SK-N-SH (cell line): Measurements from ENCODE around the gene PPP2R5B. TPM values are rescaled to one million over a fixed set of nuclear protein-coding genes. Genes with fewer than 3 reads are reported as not detected.

Experiments
- CTCF ChIA-PET: fragments of 300-600, 350-600 bp; formaldehyde crosslinking; extraction: SDS; loops from one replicate; lab custom pipeline; 2021; lab: Yijun Ruan, JAX
- POLR2A ChIA-PET: fragments of 350-600 bp; sonication (Branson Sonifier 250); formaldehyde crosslinking; extraction: SDS; loops from one replicate; lab custom pipeline; 2020; ENCODE audit warnings: antibody characterized with exemption, inconsistent platforms; lab: Yijun Ruan, JAX
- DNase-seq: peaks from one replicate; pipeline ENCODE4 v3.0.0; 2012
- H2AFZ ChIP-seq: fragments of 200-600 bp; sonication (generic); 2 replicates; pipeline ENCODE4 v1.8.1; 2016; ENCODE audit warnings: antibody characterized with exemption, mild to moderate bottlenecking, low read depth
- H3F3A ChIP-seq: fragments of 200-600 bp; sonication (generic); replicated peaks from 2 replicates; pipeline ENCODE3; 2016; ENCODE audit warnings: antibody characterized with exemption, mild to moderate bottlenecking; ENCODE audit not compliant: insufficient read depth
- H3K27ac ChIP-seq, 2 experiments: fragments of 200-500 bp in 1 of 2; fragments of 200-600 bp in 1 of 2; sonication (Bioruptor generic) in 1 of 2; sonication (generic), shearing (Covaris generic) in 1 of 2; 2 replicates each; pipeline versions ENCODE4 v1.5.1 to v1.6.1; 2014 to 2016; ENCODE audit warnings: low read depth in 2 of 2, inconsistent platforms in 1 of 2, low read length in 1 of 2, mild to moderate bottlenecking in 1 of 2, mixed read lengths in 1 of 2
- H3K27me3 ChIP-seq: fragments of 200-600 bp; sonication (generic), shearing (Covaris generic); 2 replicates; pipeline ENCODE4 v1.6.1; 2016; ENCODE audit warnings: mixed run types; ENCODE audit not compliant: insufficient read depth
- H3K36me3 ChIP-seq, 2 experiments: fragments of 200-500 bp in 1 of 2; fragments of 200-600 bp in 1 of 2; sonication (Bioruptor generic) in 1 of 2; sonication (generic) in 1 of 2; replicated peaks in 1 of 2; 2 replicates each; pipeline versions ENCODE3 to v1.5.1; 2014 to 2016; ENCODE audit warnings: low read length in 1 of 2, mild to moderate bottlenecking in 1 of 2; ENCODE audit not compliant: insufficient read depth in 2 of 2, control insufficient read depth in 1 of 2
- H3K4me1 ChIP-seq, 2 experiments: fragments of 200-500 bp in 1 of 2; fragments of 200-600 bp in 1 of 2; sonication (Bioruptor generic) in 1 of 2; sonication (generic), shearing (Covaris generic) in 1 of 2; 2 replicates each; pipeline versions ENCODE4 v1.5.1 to v1.6.1; 2014 to 2016; ENCODE audit warnings: low read depth in 1 of 2, low read length in 1 of 2, mixed run types in 1 of 2; ENCODE audit not compliant: insufficient read depth in 2 of 2, control insufficient read depth in 1 of 2
- H3K4me2 ChIP-seq: fragments of 200-600 bp; sonication (generic), shearing (Covaris generic); 2 replicates; pipeline ENCODE4 v1.6.1; 2017; ENCODE audit warnings: mixed run types
- H3K4me3 ChIP-seq, 2 experiments: fragments of 200-500 bp in 1 of 2; fragments of 200-600 bp in 1 of 2; sonication (Bioruptor generic) in 1 of 2; sonication (generic), shearing (Covaris generic) in 1 of 2; 2 replicates each; pipeline versions ENCODE4 v1.5.1 to v1.8.1; 2014 to 2016; ENCODE audit warnings: low read depth in 2 of 2, inconsistent platforms in 1 of 2, low read length in 1 of 2, mild to moderate bottlenecking in 1 of 2, mixed read lengths in 1 of 2, moderate library complexity in 1 of 2
- H3K79me2 ChIP-seq: fragments of 200-600 bp; sonication (generic); 2 replicates; pipeline ENCODE4 v1.8.1; 2017; ENCODE audit warnings: mild to moderate bottlenecking; ENCODE audit not compliant: insufficient read depth
- H3K9ac ChIP-seq: fragments of 200-600 bp; sonication (generic); 2 replicates; pipeline ENCODE4 v1.6.1; 2017; ENCODE audit warnings: mixed run types
- H3K9me2 ChIP-seq: fragments of 200-600 bp; sonication (generic); 2 replicates; pipeline ENCODE4 v1.6.1; 2017; ENCODE audit warnings: mixed run types
- H3K9me3 ChIP-seq: fragments of 200-600 bp; sonication (generic); 2 replicates; pipeline ENCODE4 v1.6.1; 2017; ENCODE audit warnings: mixed run types, mild to moderate bottlenecking, moderate library complexity
- H4K20me1 ChIP-seq: fragments of 200-600 bp; sonication (generic); 2 replicates; pipeline ENCODE4 v1.6.1; 2017; ENCODE audit warnings: mild to moderate bottlenecking, mixed run types; ENCODE audit not compliant: insufficient read depth
- CHD2 ChIP-seq: fragments of 150-350 bp; IDR thresholded peaks from 2 replicates; pipeline ENCODE4 v1.6.1; 2018; ENCODE audit warnings: low read length; ENCODE audit not compliant: partially characterized antibody
- EZH2phosphoT487 ChIP-seq: fragments of 200-600 bp; sonication (generic); IDR thresholded peaks from 2 replicates; pipeline ENCODE4 v1.6.1; 2017; ENCODE audit warnings: low read depth, mixed run types, mild to moderate bottlenecking, antibody characterized with exemption, moderate library complexity, borderline replicate concordance
- FOSL2 ChIP-seq: IDR thresholded peaks from 2 replicates; pipeline ENCODE4 v1.4.0; 2012; ENCODE audit warnings: low read depth, mild to moderate bottlenecking, moderate library complexity, borderline replicate concordance
- MXI1 ChIP-seq: IDR thresholded peaks from 2 replicates; pipeline ENCODE4 v1.6.1; 2012; ENCODE audit warnings: mild to moderate bottlenecking, low read depth, low read length, improper control_type of control experiment
- NFIC ChIP-seq: IDR thresholded peaks from 2 replicates; pipeline ENCODE4 v1.4.0; 2012; ENCODE audit warnings: borderline replicate concordance
- PBX3 ChIP-seq: IDR thresholded peaks from 2 replicates; pipeline ENCODE4; 2012
- SIN3A ChIP-seq: IDR thresholded peaks from 2 replicates; pipeline ENCODE4 v1.6.1; 2012; ENCODE audit warnings: low read depth, mild to moderate bottlenecking, low read length, moderate library complexity, borderline replicate concordance
- TAF1 ChIP-seq: IDR thresholded peaks from 2 replicates; pipeline ENCODE4 v1.6.1; 2012; ENCODE audit warnings: low read depth, mild to moderate bottlenecking, low read length, moderate library complexity, borderline replicate concordance
- TEAD4 ChIP-seq: IDR thresholded peaks from 2 replicates; pipeline ENCODE4 v1.4.0; 2012; ENCODE audit warnings: mild to moderate bottlenecking, borderline replicate concordance; ENCODE audit not compliant: insufficient read depth
- USF2 ChIP-seq: fragments of 150-350 bp; IDR thresholded peaks from 2 replicates; pipeline ENCODE4 v1.6.1; 2017; ENCODE audit warnings: antibody characterized with exemption, low read length, low read depth, borderline replicate concordance
- WGBS: methylation state at CpG from one replicate; pipeline ENCODE4 v1.1.6; 2017; ENCODE audit warnings: low lambda C conversion rate; 5-methylcytosine and 5-hydroxymethylcytosine counted together
- polyA plus RNA-seq, 3 experiments: library from polyadenylated mRNA; depleted of rRNA; stranded (reverse); fragments of >200 nt; gene quantifications; 2 replicates each; pipeline ENCODE4 v1.2.3, GENCODE V29; 2012

PPP2R5B gene
- polyA plus RNA-seq, 1 of the 3 experiments (the other 2 are of a cell fraction), result 15.1 TPM

GRCh38 chr11:64911142-64911541 is 13.3 kb upstream of the PPP2R5B start:
- Histone ChIP-seq H3K4me3 (no peak overlapping the region), H3K36me3 (peaks cover 0 to 65% of the 10 kb centered on the region in 2 experiments), H4K20me1 (no peaks in the 10 kb centered on the region), H3K4me1 (peaks cover 5 to 7% of the 10 kb centered on the region in 2 experiments; a peak in 2 of 4 replicates), H3K27me3 (no peaks in the 10 kb centered on the region), H3K9me2 (no peaks in the 10 kb centered on the region), H3K9me3 (no peaks in the 10 kb centered on the region), H2AFZ (no peak overlapping the region), H3K4me2 (no peak overlapping the region), H3K27ac (no peak overlapping the region), H3F3A (no peaks in the 10 kb centered on the region), H3K79me2 (peaks cover 8% of the 10 kb centered on the region; the same call in 1 of the 2 replicates), H3K9ac (no peak overlapping the region)
- TF ChIP-seq SIN3A (no peak), TAF1 (no peak)
- CTCF ChIA-PET, result interaction anchor here (0.7 kb wide), 1 partner anchor 23 kb away, joined by 3 read pairs; no protein-coding TSS in a partner anchor
- POLR2A ChIA-PET, result no interaction called here
- DNase-seq, result no peak
- WGBS, result 89% methylated on average over 5 of the region's 7 CpGs

DNA sequence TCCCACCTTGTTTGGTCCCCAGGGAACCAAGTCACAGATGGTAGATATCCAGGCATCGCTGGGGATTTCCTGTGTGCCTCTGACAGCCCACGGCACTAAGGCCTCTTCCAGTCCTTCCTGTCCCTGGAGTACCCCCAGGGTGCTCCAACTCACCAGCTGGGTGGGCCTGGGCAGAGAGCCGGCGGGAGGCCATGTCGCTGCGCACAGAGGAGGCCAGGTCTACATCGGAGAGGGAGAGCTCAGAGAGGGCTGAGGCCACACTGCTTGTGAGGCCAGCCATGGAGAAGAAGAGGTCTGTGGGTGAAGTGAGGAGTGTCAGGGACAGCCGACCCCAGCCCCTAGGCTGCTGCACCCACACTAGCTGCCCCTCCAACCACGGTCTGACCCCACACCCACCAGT is 12.8 kb upstream of the PPP2R5B start:
- Histone ChIP-seq H4K20me1 (no peaks in the 10 kb centered on the region), H3K4me2 (no peak overlapping the region), H3K4me1 (peaks cover 8 to 9% of the 10 kb centered on the region in 2 experiments; a peak in 2 of 4 replicates), H3F3A (no peaks in the 10 kb centered on the region), H3K79me2 (peaks cover 13% of the 10 kb centered on the region; the same call in 1 of the 2 replicates), H3K4me3 (no peak overlapping the region), H3K9ac (no peak overlapping the region), H3K9me2 (no peaks in the 10 kb centered on the region), H3K36me3 (peaks cover 0 to 60% of the 10 kb centered on the region in 2 experiments), H2AFZ (no peak overlapping the region), H3K9me3 (no peaks in the 10 kb centered on the region), H3K27ac (no peak overlapping the region), H3K27me3 (no peaks in the 10 kb centered on the region)
- ChIA-PET CTCF (interaction anchor here (0.7 to 1.1 kb wide), 3 partner anchors 15 to 65 kb away, joined by 3 to 4 read pairs (median 3); no protein-coding TSS in a partner anchor), POLR2A (no interaction called here)
- WGBS, result 98% methylated on average over 8 of the region's 9 CpGs
- DNase-seq, result no peak
- TF ChIP-seq NFIC (no peak), EZH2phosphoT487 (no peak), USF2 (no peak), TEAD4 (no peak), MXI1 (no peak), PBX3 (no peak), CHD2 (no peak), FOSL2 (no peak)
